Germinal center (tissue), 1 donor: ENCODE results near the gene RSKR.
"Not testable (repeated sequence)": the region's sequence is repeated elsewhere in the genome, so short reads cannot be mapped to it uniquely, and the experiment has no call there.

Experiments
- DNase-seq: peaks from one replicate; pipeline ENCODE4 v3.0.0; 2012; ENCODE audit warnings: mixed read lengths, low spot score

RSKR gene

GRCh38 chr17:28613931-28614381, at the start of gene RSKR:
Gene RSKR (minus strand): TSS chr17:28614185. CDS start chr17:28614161, 24 bp downstream.
- no peak for DNase-seq

- no peak for DNase-seq
These were observed 49.7 kb upstream of the RSKR start for GRCh38 chr17:28663723-28664122.

- DNase-seq: no peak
These were observed 48.5 kb upstream of the RSKR start for GRCh38 chr17:28662527-28662829.

- peak; percentile 93 for DNase-seq
These were observed 47.9 kb upstream of the RSKR start, which contains the start of the genes SDF2 and SUPT6H for GRCh38 chr17:28661635-28662526. Gene SDF2 (minus strand): TSS chr17:28661906. CDS start chr17:28661876, 30 bp downstream. Gene SUPT6H (plus strand): TSS chr17:28662205. CDS start chr17:28673402, 11,197 bp downstream.

GRCh38 chr17:28659497-28659881, 45.5 kb upstream of the RSKR start:
- not testable (repeated sequence) for DNase-seq

- not testable (repeated sequence) for DNase-seq
These were observed 44.9 kb upstream of the RSKR start for GRCh38 chr17:28658766-28659496.

GRCh38 chr17:28658342-28658741, 44.4 kb upstream of the RSKR start:
- DNase-seq: not testable (repeated sequence)

- no peak for DNase-seq
These were observed 43.8 kb upstream of the RSKR start for GRCh38 chr17:28657756-28658155.

GRCh38 chr17:28655160-28655559, 41.2 kb upstream of the RSKR start:
- DNase-seq: no peak

GRCh38 chr17:28648698-28649097, 34.7 kb upstream of the RSKR start:
- no peak for DNase-seq

GRCh38 chr17:28646039-28646754, 32.2 kb upstream of the RSKR start:
- DNase-seq: no peak

- DNase-seq: no peak
These were observed 31.6 kb upstream of the RSKR start for GRCh38 chr17:28645576-28645939.

GRCh38 chr17:28644787-28645575, 31.0 kb upstream of the RSKR start, which contains the start of gene BLTP2:
Gene BLTP2 (minus strand): TSS chr17:28645158. CDS start chr17:28645056, 102 bp downstream.
- peak; percentile 98 for DNase-seq

GRCh38 chr17:28643983-28644786, 30.2 kb upstream of the RSKR start:
- peak; percentile 69 for DNase-seq

- no peak for DNase-seq
These were observed 27.6 kb upstream of the RSKR start for GRCh38 chr17:28641579-28641978.

GRCh38 chr17:28635506-28635905, 21.5 kb upstream of the RSKR start:
- no peak for DNase-seq

GRCh38 chr17:28634206-28634865, 20.4 kb upstream of the RSKR start:
- no peak for DNase-seq

GRCh38 chr17:28626818-28627217, 12.8 kb upstream of the RSKR start:
- DNase-seq: no peak

- DNase-seq: no peak
These were observed 10.2 kb upstream of the RSKR start for GRCh38 chr17:28624148-28624547.

GRCh38 chr17:28623696-28624095, 9.7 kb upstream of the RSKR start:
- DNase-seq: no peak
